ENCODE results near the gene GNAQ.
A peak's percentile ranks its signal among the peaks of the same experiment; 100 is the strongest.
"Not testable (repeated sequence)": the region's sequence is repeated elsewhere in the genome, so short reads cannot be mapped to it uniquely, and the experiment has no call there.

GNAQ gene

DNA sequence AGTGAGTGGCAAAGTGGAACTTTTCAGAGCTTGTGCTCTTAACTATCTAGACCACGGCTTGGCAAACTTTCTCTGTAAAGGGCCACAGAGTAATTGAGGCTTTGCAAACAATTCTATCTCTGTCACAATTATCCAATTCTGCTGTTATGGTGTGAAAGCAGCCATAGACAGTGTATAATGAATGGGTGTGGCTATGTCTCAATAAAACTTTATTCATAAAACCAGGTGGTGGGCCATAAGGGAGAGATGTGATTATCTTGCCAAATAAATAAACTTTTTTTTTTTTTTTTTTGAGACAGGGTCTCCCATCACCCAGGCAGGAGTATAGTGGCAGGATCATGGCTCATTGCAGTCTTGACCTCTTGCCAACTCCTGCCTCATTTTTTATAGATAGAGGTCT lies 304.8 kb downstream of the GNAQ start:
- DNase-seq (ENCODE audit: low read depth) = no peak

DNA sequence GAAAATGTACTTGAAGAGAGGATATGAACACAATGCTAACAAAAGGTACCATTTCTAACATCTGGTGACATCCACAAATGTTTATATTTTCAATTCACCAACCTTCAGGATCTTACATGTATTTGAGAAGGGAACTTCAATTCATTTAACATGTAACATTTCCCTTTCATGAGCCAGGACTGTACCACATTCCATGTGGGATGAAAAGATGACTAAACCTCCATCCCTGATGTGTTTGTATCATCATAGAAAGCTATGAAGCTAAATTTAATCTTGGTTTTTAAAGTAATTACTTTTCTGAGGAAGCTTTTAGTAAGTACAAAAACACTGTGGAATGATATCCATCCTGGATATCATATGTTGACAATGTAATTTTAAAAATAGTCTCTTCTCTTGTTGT lies 305.3 kb downstream of the GNAQ start:
- no peak for DNase-seq (ENCODE audit: low read depth)

DNA sequence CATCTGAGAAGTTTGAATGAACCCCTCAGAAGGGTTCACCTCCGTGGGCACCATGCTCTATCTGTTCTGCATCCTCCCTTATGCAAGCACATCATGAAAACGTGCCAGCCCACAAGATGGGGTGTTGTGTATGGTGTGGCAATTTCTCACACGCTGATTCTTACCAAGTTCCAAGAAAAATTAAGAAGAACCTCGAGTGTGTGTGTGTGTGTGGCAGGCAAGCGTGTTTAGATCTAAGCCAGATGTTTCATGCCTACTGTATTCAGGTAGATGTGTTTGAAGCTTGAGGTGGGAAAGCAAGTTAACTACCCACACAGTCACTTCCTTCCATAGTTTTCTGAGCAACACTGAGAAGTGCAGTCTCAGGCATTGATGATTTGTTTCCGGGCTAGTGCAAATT lies 305.8 kb downstream of the GNAQ start:
- no peak for DNase-seq (ENCODE audit: low read depth)

DNA sequence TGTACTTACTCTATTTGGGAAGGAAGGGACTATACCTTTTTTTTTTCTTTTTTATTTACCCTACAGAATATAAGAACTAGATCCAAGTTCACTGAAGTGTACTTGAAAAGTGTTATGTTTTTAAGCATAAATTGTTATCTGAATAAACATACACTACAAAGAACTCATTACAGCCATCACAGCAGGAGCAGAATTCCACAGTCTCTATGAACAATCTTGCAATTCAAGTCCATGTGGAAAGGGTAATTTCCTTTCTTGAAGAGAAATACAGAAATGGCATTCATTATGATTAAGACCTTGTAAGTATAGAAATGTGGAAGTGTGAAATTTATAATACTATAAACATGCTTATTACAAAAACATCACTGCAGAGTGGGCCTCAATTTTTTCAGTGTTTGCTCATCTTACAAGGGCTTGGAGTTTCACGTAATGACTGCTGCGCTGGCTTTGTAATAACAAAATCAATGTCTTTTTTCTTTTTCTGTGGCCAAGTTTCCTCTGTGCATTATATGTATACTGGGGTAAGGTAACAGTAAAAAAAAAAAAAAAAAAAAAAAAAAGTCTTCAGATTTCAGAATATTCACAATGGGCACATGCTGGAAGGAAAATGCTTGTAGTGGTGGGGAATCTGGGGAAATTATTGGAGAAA lies 306.4 kb downstream of the GNAQ start:
- DNase-seq (ENCODE audit: low read depth) = no peak

DNA sequence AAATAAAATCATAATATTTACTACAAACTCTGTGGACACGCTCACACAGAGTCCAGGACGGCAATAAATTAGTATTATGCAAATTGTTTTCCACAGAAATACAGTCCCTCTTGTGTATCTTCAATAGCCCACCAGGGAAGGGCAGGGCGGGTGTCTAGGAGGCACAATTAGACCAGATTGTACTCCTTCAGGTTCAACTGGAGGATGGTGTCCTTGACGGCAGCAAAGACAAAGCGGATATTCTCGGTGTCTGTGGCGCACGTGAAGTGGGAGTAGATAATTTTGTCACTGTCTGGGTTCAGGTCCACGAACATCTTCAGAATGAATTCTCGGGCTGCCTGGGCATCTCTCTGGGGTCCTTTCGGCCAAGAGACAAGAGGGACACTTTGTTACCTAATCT lies 310.5 kb downstream of the GNAQ start:
- DNase-seq (ENCODE audit: low read depth) = not testable (repeated sequence)

DNA sequence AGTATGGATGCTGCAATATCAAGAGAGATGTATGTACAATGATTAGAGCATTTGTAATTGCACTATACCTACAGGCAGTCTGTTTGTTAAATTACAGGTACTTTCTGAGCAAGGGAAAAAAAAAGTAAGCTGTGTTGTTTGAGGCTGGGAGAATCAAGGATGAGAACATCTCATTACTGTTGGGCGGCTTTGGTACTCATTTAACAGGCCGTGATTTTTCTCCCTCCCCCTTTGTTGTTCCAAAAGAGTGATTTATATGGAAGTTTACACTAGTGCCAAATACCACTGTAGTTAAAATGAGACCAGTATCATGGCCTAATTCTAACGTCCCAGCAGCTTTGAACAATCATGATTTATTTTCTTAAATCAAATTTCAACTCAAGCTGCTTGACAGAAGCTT lies 312.3 kb downstream of the GNAQ start:
- DNase-seq (ENCODE audit: low read depth) = no peak

DNA sequence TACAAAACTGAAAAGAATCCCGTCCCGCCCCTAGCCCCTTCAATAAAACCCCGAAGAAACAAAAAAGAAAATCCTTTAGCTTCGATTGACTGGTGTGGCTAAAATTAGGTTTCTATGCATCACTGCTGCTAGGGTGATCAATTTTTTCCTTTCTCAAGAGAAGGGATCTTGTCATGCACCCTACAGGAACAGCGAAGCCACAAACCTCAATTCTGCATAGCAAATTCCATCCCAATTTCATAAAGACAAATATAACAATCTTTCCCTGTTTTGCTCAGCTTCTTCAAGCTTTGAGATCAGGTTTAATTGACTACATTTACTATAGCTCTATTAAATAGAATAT lies 313.3 kb downstream of the GNAQ start:
- not testable (repeated sequence) for DNase-seq (ENCODE audit: low read depth)

DNA sequence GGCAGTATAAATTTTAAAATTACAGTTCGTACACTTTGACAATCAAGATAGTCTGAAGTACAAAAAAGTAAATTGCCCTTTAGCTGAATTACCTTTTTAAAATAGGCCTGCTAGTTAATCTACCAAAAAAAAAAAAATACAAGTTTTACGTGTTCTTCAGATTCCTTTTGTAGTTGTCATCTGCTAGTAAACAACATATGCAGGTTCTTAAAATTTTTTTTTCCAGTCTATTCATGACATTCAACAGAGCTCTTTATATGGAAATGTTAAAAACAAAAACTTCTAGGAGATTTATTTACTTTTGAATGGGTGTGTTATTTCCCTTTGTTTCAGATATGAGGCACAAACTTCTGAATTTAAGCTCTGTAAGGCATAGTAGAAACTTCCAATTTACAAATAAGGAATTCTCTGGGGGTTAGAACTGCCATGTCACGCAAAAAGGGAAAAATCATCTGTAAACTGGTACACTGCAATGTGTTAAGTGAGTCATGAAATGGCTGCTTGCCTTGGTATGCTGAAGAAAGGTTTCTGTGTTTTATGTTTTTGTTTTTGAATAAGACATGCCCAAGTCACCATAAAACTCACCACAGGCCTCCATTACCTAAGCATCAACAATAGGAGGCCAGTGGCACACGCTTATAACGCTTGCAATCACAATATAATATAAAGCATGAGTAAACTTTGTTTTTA lies 313.9 kb downstream of the GNAQ start:
- DNase-seq (ENCODE audit: low read depth) = peak; percentile 90

DNA sequence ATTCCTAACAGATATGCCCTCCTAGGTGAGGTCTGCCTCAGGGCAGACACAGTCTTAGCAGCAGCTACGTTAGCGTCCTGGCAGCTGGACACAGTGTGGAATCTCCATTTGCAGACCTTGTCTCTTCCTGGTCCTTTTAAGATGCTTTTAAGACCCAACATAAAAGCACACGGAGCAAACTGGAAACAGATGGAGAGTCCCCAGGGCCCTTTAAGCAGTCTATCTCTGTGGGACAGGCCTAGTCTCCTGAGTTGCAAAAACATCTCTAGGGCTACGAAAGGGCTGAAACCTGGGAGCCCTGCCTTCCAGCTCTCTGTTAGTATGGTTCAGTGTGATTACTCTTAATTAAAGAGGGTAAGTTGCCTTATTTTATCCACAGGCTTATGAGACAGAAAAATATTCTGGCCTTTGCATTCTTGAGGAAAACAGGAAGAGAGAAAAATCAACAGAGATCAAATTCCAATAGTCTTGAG lies 317.5 kb downstream of the GNAQ start:
- DNase-seq (ENCODE audit: low read depth) = no peak

DNA sequence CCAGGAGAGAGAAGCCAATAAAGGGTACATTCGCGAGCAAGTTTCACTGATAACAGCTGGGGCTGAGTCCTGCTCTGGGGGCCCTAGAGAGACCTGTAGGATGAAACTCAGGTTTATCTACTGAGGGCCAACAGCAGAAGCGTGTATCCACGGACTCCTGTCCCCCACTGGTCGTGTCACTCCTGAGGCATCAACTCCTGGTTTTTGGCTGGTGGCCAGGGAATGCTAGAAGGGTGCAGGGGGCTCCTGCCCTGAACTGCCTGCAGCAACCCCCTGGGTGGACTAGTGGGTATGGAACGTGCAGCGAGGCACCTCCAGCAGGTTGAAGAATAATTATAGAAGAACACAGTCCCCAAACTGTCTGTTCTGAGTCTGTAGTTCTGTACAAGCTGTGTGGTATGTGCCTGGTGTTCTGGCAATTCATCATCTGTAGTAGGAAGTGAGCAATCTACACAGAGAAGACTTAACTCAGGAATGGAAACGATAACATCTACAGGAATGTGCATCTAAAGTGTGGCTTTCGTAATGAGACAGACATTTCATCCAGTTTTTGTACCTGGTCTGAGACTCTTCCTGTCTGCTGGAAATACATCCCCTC lies 319.0 kb downstream of the GNAQ start:
- DNase-seq (ENCODE audit: low read depth) = peak; percentile 97

DNA sequence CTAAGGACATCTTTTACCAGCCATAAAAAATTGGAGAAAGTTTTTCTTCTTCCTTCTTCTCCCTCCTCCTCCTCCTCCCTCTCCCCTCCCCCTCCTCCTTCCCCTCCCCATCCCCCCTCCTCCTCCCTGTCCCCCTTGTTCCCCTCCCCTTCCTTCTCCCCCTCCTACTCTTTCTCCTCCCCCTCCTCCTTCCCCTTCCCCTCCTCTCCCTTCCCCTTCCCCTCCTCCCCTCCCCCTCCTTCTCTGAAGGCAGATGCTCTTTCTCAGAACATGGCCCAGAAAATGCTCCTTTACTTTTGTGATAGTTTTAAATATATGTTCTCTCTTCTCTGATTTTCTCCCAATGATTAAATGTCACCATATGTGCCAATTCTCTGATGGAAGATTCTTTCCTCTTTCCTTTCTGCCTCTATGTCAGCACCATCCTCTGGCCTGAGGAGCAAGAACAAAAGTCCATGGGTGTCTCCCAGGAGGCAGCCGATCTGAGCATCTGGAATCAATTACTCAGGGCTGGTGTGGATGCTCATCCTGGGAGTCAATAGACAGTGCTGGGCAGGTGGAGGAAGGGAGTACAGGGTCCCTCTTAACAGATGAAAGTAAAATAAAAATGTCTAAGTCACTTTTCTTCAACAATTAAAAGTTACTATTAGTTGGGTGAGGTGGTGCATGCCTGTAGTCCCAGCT lies 320.5 kb downstream of the GNAQ start:
- no peak for DNase-seq (ENCODE audit: low read depth)

DNA sequence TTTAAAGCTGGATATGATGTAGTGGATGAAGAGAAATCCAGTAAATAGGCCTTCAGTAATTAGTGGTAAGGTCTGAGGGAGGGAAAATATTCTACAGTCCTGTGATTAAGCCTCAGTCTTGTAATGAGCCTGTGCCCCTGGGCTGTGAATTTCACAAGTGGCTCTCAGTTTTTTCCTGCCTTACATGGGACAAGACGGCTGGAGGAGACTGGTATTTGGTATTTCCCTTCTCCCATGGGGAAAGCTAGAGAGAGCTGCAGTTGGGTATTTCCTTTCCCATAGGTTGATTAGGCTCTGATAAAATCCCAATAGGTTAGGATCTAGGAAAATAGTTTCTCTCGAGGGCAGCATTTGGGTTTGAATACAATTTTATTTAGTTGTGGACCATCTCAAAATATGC lies 321.3 kb downstream of the GNAQ start:
- no peak for DNase-seq (ENCODE audit: low read depth)

DNA sequence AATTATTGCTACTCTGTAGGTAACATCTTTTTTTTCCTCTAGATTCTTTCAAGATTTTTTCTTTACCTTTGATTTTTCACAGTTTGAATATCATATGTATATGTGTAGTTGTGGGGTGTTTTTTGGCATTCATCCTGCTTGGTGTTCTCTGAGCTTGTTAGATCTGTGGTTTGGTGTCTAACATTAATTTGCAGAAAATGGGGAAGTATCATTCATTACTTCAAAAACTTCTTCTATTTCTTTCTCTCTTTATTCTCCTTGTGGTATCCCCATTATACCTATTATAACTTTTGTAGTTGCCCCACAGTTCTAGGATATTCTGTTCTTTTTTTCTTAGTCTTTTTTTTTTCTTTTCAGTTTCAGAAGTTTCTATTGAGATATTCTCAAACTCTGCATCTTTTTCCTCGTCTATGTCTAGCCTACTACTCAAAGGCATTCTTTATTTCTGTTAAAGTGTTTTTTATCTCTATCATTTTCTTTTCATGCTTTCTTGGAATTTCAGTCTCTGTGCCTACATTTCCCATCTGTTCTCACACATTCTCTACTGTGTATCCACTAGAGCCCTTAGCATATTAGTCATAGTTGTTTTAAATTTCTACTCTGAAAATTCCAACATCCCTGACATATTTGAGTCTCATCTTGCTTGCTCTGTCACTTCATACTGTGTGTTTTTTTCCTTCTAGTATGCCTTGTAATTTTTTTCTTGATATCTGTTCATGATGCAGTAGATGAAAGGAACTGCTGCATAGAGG lies 323.4 kb downstream of the GNAQ start:
- DNase-seq (ENCODE audit: low read depth) = peak; percentile 67

DNA sequence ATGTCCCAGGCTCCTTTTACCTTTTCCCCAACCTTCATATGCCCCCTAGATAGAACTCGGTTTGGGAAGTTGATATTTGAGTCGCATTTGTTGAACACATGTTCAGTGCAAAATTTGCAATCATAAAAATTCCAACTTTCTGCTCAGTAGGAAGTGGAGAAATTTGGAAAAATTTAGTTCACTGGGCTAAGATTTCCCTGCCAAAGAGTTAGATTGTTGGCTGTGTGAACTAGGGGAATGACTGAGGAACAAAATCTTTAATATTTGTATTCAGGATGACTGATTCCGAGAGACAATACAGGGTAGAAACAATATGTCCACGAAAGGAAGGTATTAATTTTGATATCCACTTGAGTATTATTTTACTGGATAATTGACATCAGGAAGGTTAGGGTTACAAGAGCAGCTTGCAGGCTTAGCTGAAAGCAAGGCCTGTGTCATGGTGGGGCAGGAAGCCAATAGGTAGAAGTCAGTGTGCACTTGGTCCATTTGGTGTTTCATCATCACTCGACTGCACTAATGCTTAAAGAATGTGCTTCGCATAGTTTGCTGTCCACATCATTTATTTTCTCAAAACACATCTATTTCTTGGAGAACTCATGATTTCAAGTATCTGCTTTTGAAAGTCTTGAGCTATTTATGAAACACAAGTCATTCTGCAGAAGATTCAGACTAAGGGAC lies 324.1 kb downstream of the GNAQ start:
- DNase-seq (ENCODE audit: low read depth) = peak; percentile 99

DNA sequence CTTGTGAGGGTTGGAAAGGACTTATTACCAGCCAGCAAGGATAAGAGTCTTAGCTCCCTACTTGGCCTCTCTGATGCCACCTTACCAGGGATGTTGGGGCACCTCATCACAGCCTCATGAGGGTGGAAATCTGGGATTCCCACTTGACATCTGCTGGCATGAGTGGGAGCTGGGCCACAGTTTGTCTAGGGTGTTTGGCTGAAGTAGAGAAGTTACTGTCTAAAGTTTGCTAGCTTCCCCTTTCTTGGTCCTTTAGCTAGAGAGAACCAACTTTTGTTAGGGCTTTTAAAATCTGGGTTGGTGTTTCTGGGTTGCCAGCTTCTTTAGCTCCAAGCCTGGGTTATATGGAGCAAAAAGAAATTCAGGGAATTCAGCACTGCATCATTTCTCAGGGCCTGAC lies 326.0 kb downstream of the GNAQ start:
- DNase-seq (ENCODE audit: low read depth) = no peak

DNA sequence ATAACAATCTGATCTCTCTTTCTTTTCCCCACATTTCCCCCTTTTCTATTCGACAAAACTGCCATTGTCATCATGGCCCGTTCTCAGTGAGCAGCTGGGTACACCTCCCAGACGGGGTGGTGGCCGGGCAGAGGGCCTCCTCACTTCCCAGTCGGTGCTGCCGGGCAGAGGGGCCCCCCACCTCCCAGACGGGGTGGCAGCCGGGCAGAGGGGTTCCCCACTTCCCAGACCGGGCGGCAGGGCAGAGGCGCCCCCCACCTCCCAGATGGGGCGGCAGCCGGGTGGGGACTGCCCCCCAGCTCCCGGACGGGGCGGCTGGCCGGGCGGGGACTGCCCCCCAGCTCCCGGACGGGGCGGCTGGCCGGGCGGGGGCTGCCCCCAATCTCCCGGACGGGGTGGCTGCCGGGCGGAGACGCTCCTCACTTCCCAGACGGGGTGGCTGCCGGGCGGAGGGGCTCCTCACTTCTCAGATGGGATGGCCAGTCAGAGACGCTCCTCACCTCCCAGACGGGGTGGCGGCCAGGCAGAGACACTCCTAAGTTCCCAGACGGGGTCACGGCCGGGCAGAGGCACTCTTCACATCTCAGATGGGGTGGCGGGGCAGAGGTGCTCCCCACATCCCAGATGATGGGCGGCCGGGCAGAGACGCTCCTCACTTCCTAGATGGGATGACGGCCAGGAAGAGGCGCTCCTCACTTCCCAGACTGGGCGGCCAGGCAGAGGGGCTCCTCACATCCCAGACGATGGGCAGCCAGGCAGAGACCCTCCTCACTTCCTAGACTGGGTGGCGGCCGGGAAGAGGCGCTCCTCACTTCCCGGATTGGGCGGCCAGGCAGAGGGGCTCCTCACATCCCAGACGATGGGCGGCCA lies 328.9 kb downstream of the GNAQ start:
- DNase-seq (ENCODE audit: low read depth) = not testable (repeated sequence)

DNA sequence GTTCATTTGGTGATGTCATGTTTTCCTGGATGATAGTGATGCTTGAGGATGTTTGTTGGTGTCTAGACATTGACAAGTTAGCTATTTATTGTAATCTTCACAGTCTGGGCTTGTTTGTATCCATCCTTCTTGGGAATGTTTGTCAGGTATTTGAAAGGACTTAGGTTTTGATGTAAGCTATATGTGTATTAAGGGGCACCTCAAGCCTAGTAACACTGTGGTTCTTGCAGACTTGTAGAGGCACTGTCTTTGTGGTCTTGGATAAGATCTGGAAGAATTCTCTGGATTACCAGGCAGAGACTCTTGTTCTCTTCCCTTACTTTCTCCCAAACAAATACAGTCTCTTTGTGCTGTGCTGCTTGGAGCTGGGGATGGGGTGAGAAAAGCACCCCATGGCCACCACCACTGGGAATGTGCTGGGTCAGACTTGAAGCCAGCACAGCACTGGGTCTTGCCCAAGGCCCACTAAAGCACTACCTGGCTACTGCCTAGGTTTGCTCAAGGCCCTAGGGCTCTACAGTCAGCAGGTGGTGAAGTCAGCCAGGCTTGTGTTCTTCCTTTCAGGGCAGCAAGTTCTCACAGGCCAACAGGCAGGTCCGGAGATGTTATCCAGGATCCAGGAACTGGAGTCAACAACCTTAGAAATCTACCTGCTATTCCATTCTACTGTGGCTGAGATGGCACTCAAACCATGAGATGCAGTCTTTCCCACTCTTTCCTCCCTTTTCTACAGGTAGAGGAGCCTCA lies 334.2 kb downstream of the GNAQ start:
- no peak for DNase-seq (ENCODE audit: low read depth)

DNA sequence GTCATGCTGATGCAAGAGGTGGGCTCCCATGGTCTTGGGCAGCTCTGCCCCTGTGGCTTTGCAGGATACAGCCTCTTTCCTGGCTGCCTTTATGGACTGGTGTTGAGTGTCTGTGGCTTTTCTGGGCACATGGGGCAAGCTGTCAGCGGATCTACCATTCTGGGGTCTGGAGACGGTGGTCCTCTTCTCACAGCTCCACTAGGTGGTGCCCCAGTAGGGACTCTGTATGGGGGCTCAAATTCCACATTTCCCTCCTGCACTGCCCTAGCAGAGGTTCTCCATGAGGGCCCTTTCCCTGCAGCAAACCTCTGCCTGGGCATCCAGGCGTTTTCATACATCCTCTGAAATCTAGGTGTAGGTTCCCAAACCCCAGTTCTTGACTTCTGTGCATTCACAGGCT lies 340.9 kb downstream of the GNAQ start:
- DNase-seq (ENCODE audit: low read depth) = not testable (repeated sequence)

DNA sequence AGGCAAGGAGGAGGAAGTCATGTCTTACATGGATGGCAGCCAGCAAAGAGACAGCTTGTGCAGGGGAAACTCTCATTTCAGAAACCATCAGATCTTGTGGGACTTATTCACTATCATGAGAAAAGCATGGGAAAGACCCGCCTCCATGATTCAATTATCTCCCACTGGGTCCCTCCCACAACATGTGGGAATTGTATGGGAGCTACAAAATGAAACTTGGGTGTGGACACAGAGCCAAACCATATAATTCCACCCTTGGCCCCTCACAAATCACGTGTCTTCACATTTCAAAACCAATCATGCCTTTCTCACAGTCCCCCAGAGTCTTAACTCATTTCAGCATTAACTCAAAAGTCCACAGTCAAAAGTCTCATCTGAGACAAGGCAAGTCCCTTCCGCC lies 341.5 kb downstream of the GNAQ start:
- not testable (repeated sequence) for DNase-seq (ENCODE audit: low read depth)

DNA sequence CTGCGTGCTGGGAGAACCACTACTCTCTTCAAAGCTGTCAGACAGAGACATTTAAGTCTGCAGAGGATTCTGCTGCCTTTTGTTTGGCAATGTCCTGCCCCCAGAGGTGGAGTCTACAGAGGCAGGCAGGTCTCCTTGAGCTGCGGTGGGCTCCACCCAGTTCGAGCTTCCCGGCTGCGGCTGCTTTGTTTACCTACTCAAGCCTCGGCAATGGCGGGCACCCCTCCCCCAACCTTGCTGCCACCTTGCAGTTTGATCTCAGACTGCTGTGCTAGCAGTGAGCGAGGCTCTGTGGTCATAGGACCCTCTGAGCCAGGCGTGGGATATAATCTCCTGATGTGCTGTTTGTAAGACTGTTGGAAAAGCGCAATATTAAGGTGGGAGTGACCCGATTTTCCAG lies 343.9 kb downstream of the GNAQ start:
- not testable (repeated sequence) for DNase-seq (ENCODE audit: low read depth)

Data from amniotic epithelial cell (primary cell).